ENCODE data around the gene SSTR5.

GRCh38 chr16:1102921-1103635 is 30.5 kb downstream of the SSTR5 start:
- TF ChIP-seq POLR2A (IDR thresholded peaks at IDR 0.05) = no peak
- TF ChIP-seq CTCF (IDR thresholded peaks at IDR 0.05) = peak; percentile 53 to 81 (median 66)
